Common myeloid progenitor, CD34-positive (primary cell): ENCODE results near the gene ZNF423.

Experiments
- CTCF ChIA-PET: fragments of 350-600 bp; sonication (Branson Sonifier 250); formaldehyde crosslinking; loops from one replicate; lab custom pipeline; 2021; ENCODE audit warnings: antibody characterized with exemption; lab: Charles Lee
- POLR2A ChIA-PET: fragments of 350-600 bp; sonication (Branson Sonifier 250); formaldehyde crosslinking; loops from one replicate; lab custom pipeline; 2021; ENCODE audit warnings: antibody characterized with exemption; lab: Charles Lee
- DNase-seq, 3 donors: peaks; one replicate each; pipeline versions ENCODE4 v3.0.0 to v3.0.0-alpha.2; 2013
- H3K27ac ChIP-seq, 2 experiments: 1 replicate in 1 of 2; 2 replicates in 1 of 2; pipeline ENCODE4 v1.7.0; 2013; ENCODE audit warnings: inconsistent platforms in 2 of 2, low read length in 2 of 2, mild to moderate bottlenecking in 2 of 2, low read depth in 1 of 2, moderate library complexity in 1 of 2; ENCODE audit not compliant: severe bottlenecking in 2 of 2, insufficient read depth in 1 of 2, poor library complexity in 1 of 2
- H3K27me3 ChIP-seq, 5 experiments: replicated peaks in 2 of 5; 1 replicate in 3 of 5; 2 replicates in 2 of 5; pipeline versions ENCODE4 v1.6.1 to v1.7.0; 2013; ENCODE audit warnings: low read length in 4 of 5, mild to moderate bottlenecking in 2 of 5, moderate library complexity in 2 of 5, inconsistent platforms in 1 of 5; ENCODE audit not compliant: insufficient read depth in 5 of 5, control insufficient read depth in 4 of 5
- H3K36me3 ChIP-seq, 4 experiments: 1 replicate in 2 of 4; 2 replicates in 2 of 4; pipeline versions ENCODE4 v1.6.1 to v1.7.0; 2013; ENCODE audit warnings: low read length in 3 of 4, control low read depth in 1 of 4, mild to moderate bottlenecking in 1 of 4; ENCODE audit not compliant: control insufficient read depth in 4 of 4, insufficient read depth in 4 of 4
- H3K4me1 ChIP-seq, 4 experiments: 1 replicate in 3 of 4; 2 replicates in 1 of 4; pipeline versions ENCODE4 v1.6.1 to v1.7.1; 2013; ENCODE audit warnings: low read length in 3 of 4, mild to moderate bottlenecking in 3 of 4, control low read depth in 1 of 4, inconsistent platforms in 1 of 4, moderate library complexity in 1 of 4; ENCODE audit not compliant: control insufficient read depth in 4 of 4, insufficient read depth in 4 of 4; ENCODE audit errors: control extremely low read depth in 1 of 4
- H3K4me3 ChIP-seq, 7 experiments: 1 replicate in 4 of 7; 2 replicates in 3 of 7; pipeline versions ENCODE4 v1.5.1 to v1.7.0; 2013; ENCODE audit warnings: mild to moderate bottlenecking in 7 of 7, low read length in 6 of 7, moderate library complexity in 6 of 7, inconsistent platforms in 2 of 7, low read depth in 2 of 7, control low read depth in 1 of 7; ENCODE audit not compliant: insufficient read depth in 4 of 7, control insufficient read depth in 1 of 7; ENCODE audit errors: extremely low read depth in 1 of 7
- H3K9me3 ChIP-seq, 5 experiments: 1 replicate in 4 of 5; 2 replicates in 1 of 5; pipeline versions ENCODE4 v1.6.1 to v1.7.1; 2013; ENCODE audit warnings: low read length in 4 of 5, mild to moderate bottlenecking in 2 of 5, inconsistent platforms in 1 of 5, low read depth in 1 of 5, moderate library complexity in 1 of 5; ENCODE audit not compliant: control insufficient read depth in 4 of 5, insufficient read depth in 2 of 5; ENCODE audit errors: control extremely low read depth in 1 of 5
- WGBS: methylation state at CpG from one replicate; pipeline ENCODE4 v1.1.5; 2013; ENCODE audit not compliant: insufficient coverage; 5-methylcytosine and 5-hydroxymethylcytosine counted together

ZNF423 gene

DNA sequence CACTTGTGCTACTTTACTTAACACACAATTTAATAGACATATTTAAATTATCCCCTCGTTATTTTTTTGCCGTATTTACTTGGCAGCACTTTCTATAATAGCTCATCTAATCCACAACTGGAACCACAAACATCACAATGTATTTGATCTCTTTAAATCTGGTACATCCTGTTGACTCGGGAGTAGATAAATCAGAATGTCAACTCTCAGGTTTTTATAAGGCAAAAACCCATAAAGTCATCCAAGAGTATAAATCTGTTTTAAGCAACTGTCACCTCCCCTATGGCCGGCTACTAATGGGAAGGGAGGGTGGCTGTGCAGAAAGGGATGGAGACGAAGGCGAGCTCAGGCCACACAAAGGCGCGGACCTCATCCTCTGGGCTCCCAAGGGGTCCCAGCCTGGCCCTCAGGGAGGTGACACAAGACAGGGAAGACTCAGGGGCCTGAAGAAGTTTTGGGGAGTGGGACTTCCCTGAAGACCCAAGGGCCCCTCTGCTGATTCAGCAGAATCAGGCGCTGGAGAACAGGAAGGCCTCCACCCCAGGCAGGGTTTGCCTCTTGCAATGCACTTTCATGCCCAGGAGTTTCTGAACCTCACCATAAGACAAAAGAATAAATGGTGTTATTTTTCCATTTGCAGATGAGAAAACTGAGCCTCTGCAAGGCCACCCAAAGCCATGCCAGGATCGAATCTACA lies 122.5 kb downstream of the ZNF423 start:
- no peak for DNase-seq
- no peak overlapping the region for H3K27ac ChIP-seq
- ChIA-PET POLR2A (no interaction called here), CTCF (interaction anchor here (0.7 kb wide), 1 partner anchor 724 kb away, joined by 4 read pairs; no protein-coding TSS in a partner anchor)
- peaks cover 0 to 5% (median 0%) of the 10 kb centered on the region in 4 experiments for H3K4me1 ChIP-seq
- no peaks in the 10 kb centered on the region for H3K27me3 ChIP-seq
- H3K36me3 ChIP-seq: peaks cover 0 to 2% (median 0%) of the 10 kb centered on the region in 4 experiments
- H3K9me3 ChIP-seq: peaks cover 2 to 10% (median 8%) of the 10 kb centered on the region in 5 experiments
- H3K4me3 ChIP-seq: no peak overlapping the region
- 80% methylated on average over 6 of the region's 10 CpGs for WGBS

DNA sequence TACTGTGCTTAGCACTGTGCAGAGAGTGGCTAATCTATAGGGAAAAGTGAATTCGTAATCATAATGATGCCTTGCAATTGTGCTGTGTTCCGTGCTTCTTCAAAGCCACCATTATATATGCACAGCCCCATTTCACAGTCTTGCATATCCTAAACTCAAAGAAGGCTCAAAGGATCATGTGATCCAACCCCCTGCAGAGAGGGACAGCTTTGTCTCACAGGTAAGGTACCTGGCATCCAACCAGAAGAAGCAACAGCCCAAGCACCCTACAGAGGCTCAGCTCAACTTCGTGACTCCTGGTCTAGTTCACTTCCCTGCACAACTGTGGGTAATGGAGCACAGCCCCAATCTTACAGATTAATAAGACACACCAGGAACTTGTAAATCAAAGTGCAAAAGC lies 124.0 kb downstream of the ZNF423 start:
- Histone ChIP-seq H3K4me3 (no peak overlapping the region), H3K36me3 (peaks cover 0 to 2% (median 0%) of the 10 kb centered on the region in 4 experiments), H3K9me3 (peaks cover 2 to 10% (median 8%) of the 10 kb centered on the region in 5 experiments), H3K27ac (no peak overlapping the region), H3K4me1 (peaks cover 0 to 5% (median 0%) of the 10 kb centered on the region in 4 experiments), H3K27me3 (no peaks in the 10 kb centered on the region)
- ChIA-PET CTCF (no interaction called here), POLR2A (no interaction called here)
- no peak for DNase-seq
- WGBS: 100% methylated on average over 1 of the region's 3 CpGs

DNA sequence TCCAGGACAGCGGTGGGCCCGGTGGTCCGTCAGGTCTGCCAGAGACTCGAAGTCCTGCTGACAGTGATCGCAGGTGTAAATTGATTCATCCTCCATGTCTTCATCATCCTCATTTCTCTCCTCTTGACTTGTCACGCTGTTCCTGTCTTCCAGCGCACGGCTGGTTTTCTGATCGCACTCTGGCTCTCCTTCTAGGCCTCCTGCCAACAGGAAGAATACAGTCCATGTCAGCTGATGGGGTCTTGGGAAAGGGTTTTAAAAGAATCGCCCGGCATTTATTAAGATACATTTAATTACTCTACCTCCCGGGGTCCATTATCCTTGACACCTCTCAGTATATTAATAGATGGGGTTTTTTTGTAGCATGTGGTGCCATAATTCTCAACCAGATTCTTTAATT lies 125.1 kb downstream of the ZNF423 start:
- Histone ChIP-seq H3K36me3 (peaks cover 0 to 2% (median 0%) of the 10 kb centered on the region in 4 experiments), H3K4me1 (peaks cover 0 to 5% (median 0%) of the 10 kb centered on the region in 4 experiments), H3K9me3 (peaks cover 2 to 10% (median 8%) of the 10 kb centered on the region in 5 experiments), H3K27me3 (no peaks in the 10 kb centered on the region), H3K27ac (no peak overlapping the region), H3K4me3 (no peak overlapping the region)
- ChIA-PET CTCF (interaction anchor here (1.6 kb wide), 1 partner anchor 12 kb away, joined by 4 read pairs; no protein-coding TSS in a partner anchor), POLR2A (no interaction called here)
- WGBS: 96% methylated on average over 4 of the region's 12 CpGs
- no peak for DNase-seq

DNA sequence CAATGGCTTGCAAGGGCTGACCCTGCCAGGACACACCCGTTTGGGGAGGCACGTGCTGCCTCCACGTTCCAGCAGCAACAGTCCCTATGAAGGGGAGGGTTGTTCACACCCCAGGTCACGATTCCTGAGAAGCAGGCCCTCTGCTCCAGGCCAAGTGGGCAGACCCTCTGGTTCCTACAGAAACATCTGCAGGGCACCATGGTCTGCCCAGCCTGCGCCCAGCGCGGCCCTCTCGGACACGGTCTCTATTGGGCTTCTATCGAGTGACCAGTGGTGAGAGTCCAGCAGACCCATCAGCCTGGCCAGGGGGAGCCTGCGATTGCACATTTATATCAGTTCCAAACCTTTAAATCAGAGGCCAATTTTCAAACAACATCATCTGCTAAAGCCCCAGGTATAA lies 128.3 kb downstream of the ZNF423 start:
- H3K27ac ChIP-seq: no peak overlapping the region
- H3K4me1 ChIP-seq: no peaks in the 10 kb centered on the region
- DNase-seq: no peak
- H3K27me3 ChIP-seq: no peaks in the 10 kb centered on the region
- peaks cover 0 to 2% (median 0%) of the 10 kb centered on the region in 4 experiments for H3K36me3 ChIP-seq
- ChIA-PET CTCF (no interaction called here), POLR2A (no interaction called here)
- peaks cover 2 to 10% (median 8%) of the 10 kb centered on the region in 5 experiments for H3K9me3 ChIP-seq
- WGBS: 98% methylated on average over 9 of the region's 11 CpGs
- no peak overlapping the region for H3K4me3 ChIP-seq

DNA sequence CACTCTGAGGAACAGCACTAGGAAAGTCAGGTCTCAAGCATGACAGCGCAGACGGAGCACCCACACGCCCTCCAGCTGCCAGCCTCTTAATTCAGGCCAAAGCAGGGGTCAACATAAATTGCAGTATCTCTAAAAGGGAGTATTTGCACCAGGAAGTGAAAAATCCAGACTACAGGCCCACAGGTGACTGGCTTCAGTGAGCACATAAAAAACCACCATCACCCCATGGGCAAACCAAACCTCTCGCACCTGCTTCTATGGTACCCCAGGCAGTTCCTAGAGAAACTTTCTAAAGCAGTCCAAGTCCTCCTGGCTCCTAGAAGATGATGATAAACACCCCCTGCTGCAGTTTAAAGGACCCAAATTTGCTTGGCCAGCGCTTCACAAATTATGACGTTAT lies 129.8 kb downstream of the ZNF423 start:
- ChIA-PET POLR2A (no interaction called here), CTCF (no interaction called here)
- Histone ChIP-seq H3K4me1 (no peaks in the 10 kb centered on the region), H3K4me3 (no peak overlapping the region), H3K27me3 (no peaks in the 10 kb centered on the region), H3K9me3 (peaks cover 2 to 9% (median 8%) of the 10 kb centered on the region in 5 experiments), H3K27ac (no peak overlapping the region), H3K36me3 (peaks cover 0 to 2% (median 0%) of the 10 kb centered on the region in 4 experiments)
- WGBS: 95% methylated on average over 6 of the region's 6 CpGs
- DNase-seq: no peak

DNA sequence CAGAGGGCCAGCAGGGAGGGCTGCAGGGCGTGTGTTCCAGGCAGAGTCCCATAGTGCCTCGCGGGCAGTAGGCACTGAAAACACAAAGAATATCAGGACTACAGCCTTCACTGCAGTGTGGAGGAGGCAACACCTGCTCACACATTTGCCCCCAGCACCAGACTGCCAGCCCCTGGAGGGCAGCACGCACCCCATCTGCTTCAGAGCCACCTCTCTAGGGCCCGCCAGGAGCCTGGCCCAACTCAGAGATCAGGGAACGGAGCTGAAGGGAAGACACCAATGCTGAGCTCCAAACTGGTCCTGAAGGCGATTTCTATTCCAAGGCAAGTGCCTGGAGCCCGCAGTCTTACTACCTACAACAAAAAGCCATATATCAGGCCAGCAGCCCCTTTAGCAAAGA lies 130.3 kb downstream of the ZNF423 start:
- POLR2A ChIA-PET: no interaction called here
- Histone ChIP-seq H3K27me3 (no peaks in the 10 kb centered on the region), H3K4me1 (no peaks in the 10 kb centered on the region), H3K9me3 (peaks cover 2 to 9% (median 8%) of the 10 kb centered on the region in 5 experiments), H3K27ac (no peak overlapping the region), H3K36me3 (peaks cover 0 to 2% (median 0%) of the 10 kb centered on the region in 4 experiments), H3K4me3 (no peak overlapping the region)
- DNase-seq: no peak
- CTCF ChIA-PET: interaction anchor here (1.4 kb wide), 1 partner anchor 10 kb away, joined by 3 read pairs; no protein-coding TSS in a partner anchor
- WGBS: 95% methylated on average over 5 of the region's 8 CpGs

DNA sequence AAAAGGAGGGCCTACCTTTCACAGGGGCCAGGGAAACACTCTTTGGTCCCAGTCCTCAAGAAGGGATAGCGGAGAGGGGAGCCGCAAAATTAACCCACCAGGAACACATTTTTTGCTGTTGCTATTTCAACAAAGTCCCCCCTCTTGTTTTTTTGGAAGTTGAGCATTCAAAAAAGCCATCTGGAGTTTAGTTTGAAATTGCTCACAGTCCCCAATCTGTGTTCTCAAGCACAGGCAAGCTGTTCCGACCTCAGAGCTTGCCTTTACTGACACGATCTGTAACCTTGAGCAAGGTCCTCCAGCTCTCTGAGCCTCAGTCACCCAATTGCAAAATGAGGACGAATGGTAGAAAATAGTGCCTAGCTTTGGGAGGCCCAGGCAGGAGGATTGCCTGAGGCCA lies 131.1 kb downstream of the ZNF423 start:
- DNase-seq: no peak
- no peak overlapping the region for H3K4me3 ChIP-seq

More for the DNA sequence above, 131.1 kb downstream of the ZNF423 start:
- WGBS: 97% methylated on average over 4 of the region's 5 CpGs
- ChIA-PET CTCF (interaction anchor here (1.4 kb wide), 1 partner anchor 11 kb away, joined by 3 read pairs; no protein-coding TSS in a partner anchor), POLR2A (no interaction called here)
- Histone ChIP-seq H3K27ac (no peak overlapping the region), H3K4me1 (no peaks in the 10 kb centered on the region), H3K36me3 (no peaks in the 10 kb centered on the region), H3K27me3 (no peaks in the 10 kb centered on the region), H3K9me3 (peaks cover 2 to 3% (median 3%) of the 10 kb centered on the region in 5 experiments)
